NCI-H1694 treated with DMSO at 0.1 percent for 48 hours (cell line): ENCODE data around the gene AP5M1.
"Not testable (repeated sequence)": the region's sequence is repeated elsewhere in the genome, so short reads cannot be mapped to it uniquely, and the experiment has no call there.

ENCODE experiments used
- DNase-seq: peaks from one replicate; lab custom pipeline; 2025; lab: John Stamatoyannopoulos, UW

Gene AP5M1

GRCh38 chr14:57268161-57269069, at the start of gene AP5M1, which contains the start of gene EXOC5:
TSS of gene AP5M1 (plus strand) at chr14:57268971. CDS start at chr14:57269315, 344 bp downstream.
TSS of gene EXOC5 (minus strand) at chr14:57268905. CDS start at chr14:57268648, 257 bp downstream.
- peak; percentile 96 for DNase-seq

- no peak for DNase-seq
Measured at GRCh38 chr14:57221931-57222330, 46.8 kb upstream of the AP5M1 start.

- DNase-seq: no peak
Measured at GRCh38 chr14:57227083-57227482, 41.7 kb upstream of the AP5M1 start.

- not testable (repeated sequence) for DNase-seq
Measured at GRCh38 chr14:57228320-57228719, 40.5 kb upstream of the AP5M1 start.

- no peak for DNase-seq
Measured at GRCh38 chr14:57232006-57232405, 36.8 kb upstream of the AP5M1 start.

- not testable (repeated sequence) for DNase-seq
Measured at GRCh38 chr14:57240115-57240514, 28.7 kb upstream of the AP5M1 start.

GRCh38 chr14:57243320-57243719, 25.5 kb upstream of the AP5M1 start:
- no peak for DNase-seq

GRCh38 chr14:57244106-57244505, 24.7 kb upstream of the AP5M1 start:
- no peak for DNase-seq

- no peak for DNase-seq
Measured at GRCh38 chr14:57245941-57246340, 22.8 kb upstream of the AP5M1 start.

GRCh38 chr14:57246933-57247657, 21.7 kb upstream of the AP5M1 start:
- no peak for DNase-seq

GRCh38 chr14:57254884-57255283, 13.9 kb upstream of the AP5M1 start:
- DNase-seq: no peak

- not testable (repeated sequence) for DNase-seq
Measured at GRCh38 chr14:57258221-57258620, 10.6 kb upstream of the AP5M1 start.

GRCh38 chr14:57259672-57260071, 9.1 kb upstream of the AP5M1 start:
- no peak for DNase-seq

GRCh38 chr14:57261604-57262003, 7.2 kb upstream of the AP5M1 start:
- no peak for DNase-seq

GRCh38 chr14:57262117-57262516, 6.7 kb upstream of the AP5M1 start:
- DNase-seq: no peak

GRCh38 chr14:57266065-57266464, 2.7 kb upstream of the AP5M1 start:
- DNase-seq: no peak

- no peak for DNase-seq
Measured at GRCh38 chr14:57273236-57273635, 4.5 kb downstream of the AP5M1 start.

GRCh38 chr14:57274551-57274950, 5.8 kb downstream of the AP5M1 start:
- no peak for DNase-seq

- DNase-seq: no peak
Measured at GRCh38 chr14:57275023-57275664, 6.4 kb downstream of the AP5M1 start.

GRCh38 chr14:57277062-57277461, 8.3 kb downstream of the AP5M1 start:
- DNase-seq: no peak

GRCh38 chr14:57287745-57288144, 19.0 kb downstream of the AP5M1 start:
- no peak for DNase-seq

GRCh38 chr14:57290751-57291150, 22.0 kb downstream of the AP5M1 start:
- DNase-seq: no peak
